Sciatic nerve (tissue), 2 donors: Measurements from ENCODE around the gene YOD1. TPM values are rescaled to one million over a fixed set of nuclear protein-coding genes. Genes with fewer than 3 reads are reported as not detected.

ENCODE experiments used
- ATAC-seq: fragments of 200-7000 bp; cut with Tn5 transposase; one replicate; pipeline ENCODE4 v1.9.1; 2020; ENCODE audit warnings: mild to moderate bottlenecking, moderate library complexity
- DNase-seq: peaks from one replicate; pipeline ENCODE4 v3.0.0-alpha.2; 2020; ENCODE audit warnings: low spot score
- intact Hi-C: fragments of 100-400 bp; cut with DNase I; formaldehyde crosslinking; loops from one replicate; pipeline ENCODE4 v1.14.2; 2022
- total RNA-seq: library from RNA; stranded (reverse); fragmentation: NEBNext Ultra II Directional; extraction: Animal tissue kit (Norgen Biotek cat#: 25700); gene quantifications from one replicate; pipeline ENCODE4 v1.2.1, GENCODE V29; 2021
- donor health status: DM: no; HTN: no; CAD: no.
- donor health status: DM: no; HTN: no; CAD: no.

Gene YOD1
- total RNA-seq, 1 donor from 2014 or later, result 15.3 TPM

DNA sequence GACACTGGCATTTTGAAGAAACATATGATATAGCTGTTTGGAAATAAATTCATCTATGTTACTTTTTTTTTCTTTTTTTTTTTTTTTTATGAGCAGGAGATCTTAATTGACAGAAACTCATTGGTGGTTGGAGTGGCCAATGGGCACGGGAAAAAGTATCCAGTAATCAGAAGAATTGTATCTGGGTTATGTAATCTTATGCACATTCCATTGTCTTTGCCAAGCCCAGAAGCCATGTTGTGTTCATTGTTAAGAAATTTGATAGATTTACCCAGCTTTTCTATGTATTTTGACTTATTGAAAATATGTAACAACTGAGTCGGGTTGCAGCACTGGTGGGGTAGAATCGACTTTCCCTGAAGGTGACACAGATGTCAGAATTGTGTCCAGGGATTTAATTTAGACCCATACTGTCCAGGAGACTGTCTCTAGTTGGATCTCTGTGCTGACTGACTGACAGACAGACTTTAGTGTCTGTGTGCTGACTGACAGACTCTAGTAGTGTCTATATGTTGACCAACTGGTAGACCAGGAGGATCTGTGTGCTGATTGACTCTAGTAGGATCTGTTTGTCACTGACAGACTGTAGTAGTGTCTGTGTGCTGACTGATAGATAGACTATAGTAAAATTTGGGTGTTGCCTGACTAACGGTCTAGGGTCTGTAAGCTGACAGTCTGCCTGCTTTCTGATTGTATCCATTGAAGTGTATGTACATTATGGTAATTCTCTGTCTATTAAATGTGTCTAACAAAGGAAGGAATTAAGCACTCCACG lies 25.4 kb upstream of the YOD1 start:
- intact Hi-C loops, result no loop called here
- ATAC-seq, result no peak

DNA sequence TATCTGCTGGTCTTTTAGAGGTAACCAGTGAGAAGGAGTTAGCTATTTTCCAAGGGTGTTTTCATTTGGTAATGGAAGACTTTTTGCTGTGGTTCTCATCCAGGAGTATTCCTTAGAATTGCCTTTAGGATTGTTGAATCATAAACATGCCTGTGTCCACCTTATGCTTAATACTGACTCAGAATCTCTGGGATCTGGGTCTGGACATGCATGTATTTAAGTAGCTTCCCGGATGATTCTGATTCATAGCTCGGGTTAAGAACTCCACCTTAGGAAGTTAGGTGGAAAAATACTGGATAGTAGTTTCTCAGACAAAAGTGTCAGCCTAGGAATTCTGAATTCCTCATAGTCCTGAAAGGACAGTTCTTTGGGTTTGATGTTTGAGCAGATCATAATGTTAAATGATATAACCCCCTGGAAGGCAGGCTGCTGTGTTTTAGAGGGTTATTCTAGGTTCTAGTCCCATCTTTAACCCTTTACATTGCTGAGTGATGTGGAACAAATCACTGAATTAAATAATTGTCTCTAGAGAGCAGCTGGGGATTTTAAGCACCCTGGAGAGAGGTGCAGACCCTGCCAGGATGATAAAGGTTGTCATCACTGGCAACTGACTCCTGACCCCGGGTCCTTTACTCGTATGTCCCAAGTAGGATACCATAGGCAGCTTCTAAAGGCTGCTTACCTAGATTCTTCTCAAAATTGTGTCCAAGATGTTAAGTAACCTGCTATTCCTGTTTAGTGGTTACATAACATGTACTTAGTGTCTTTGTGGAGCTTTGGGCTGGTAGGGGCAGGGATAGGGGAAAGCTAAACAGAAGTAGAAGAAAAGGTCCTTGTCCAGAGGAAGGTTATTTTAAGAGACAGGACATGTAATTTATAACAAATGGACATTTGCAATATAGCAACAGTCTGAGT lies 23.2 kb upstream of the YOD1 start:
- ATAC-seq, result no peak
- intact Hi-C loops, result no loop called here

More for the DNA sequence above, 25.4 kb upstream of the YOD1 start:
- no peak for DNase-seq

DNA sequence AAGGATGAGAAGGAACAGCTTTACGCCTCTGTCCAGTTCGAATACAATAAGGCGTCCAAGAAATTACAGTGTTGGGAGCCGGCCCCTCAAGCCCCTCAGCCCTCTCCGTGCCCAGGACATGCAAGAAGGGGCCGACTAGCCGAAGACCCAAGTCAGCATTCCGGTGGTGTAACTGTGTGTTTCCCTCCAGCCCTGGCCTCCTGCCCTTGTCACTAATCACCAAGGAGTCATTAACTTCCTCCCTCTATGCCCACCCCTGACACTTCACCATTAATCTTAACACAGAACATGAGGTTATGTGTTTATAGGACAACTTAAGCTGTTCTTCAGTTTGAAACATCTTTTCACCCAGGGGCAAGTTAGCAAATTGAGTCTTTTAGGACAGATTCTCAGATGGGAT lies 21.2 kb upstream of the YOD1 start:
- no peak for DNase-seq
- intact Hi-C loops, result no loop called here
- no peak for ATAC-seq

More for the DNA sequence above, 23.2 kb upstream of the YOD1 start:
- no peak for DNase-seq

DNA sequence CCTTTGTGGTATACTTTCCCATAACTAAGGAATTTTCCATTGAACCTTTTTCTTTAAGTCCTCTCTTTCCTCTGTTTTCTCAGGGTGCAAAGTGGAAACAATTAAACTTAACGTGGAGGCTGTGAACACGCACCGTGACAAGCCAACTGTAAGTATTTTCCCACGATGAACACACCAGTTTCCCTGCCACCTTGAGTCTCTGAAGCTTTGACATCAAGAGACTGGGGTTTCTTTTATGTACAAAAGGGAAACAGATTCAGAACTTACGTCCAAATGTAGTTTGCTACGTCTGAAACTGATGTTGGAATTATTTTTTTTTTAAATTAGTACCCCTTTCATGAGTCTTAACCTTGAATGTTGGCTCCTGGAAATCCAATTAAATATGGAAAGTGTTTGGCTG lies 20.4 kb upstream of the YOD1 start:
- DNase-seq (no peak), ATAC-seq (no peak)
- intact Hi-C loops, result no loop called here

DNA sequence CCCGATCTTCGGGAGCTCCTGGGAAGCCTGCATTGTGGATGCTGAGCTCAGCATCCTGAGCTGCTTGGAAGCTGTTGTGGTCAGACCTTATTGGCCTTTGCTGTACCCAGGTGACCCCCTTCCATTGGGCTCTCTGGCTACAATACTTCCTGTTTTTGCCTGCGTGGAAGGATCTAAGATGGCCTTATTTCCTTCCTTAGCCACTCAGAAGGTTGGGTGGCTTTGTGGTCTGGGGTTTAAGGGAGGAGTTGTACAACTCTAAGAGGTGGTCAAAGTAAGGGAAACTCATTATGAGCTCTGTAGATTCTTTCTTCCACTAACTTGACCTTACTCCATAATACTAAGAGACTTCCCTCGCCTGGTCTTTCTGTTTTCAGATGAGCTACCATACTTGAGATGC lies 19.8 kb upstream of the YOD1 start:
- ATAC-seq (no peak), DNase-seq (no peak)
- intact Hi-C loops, result no loop called here

DNA sequence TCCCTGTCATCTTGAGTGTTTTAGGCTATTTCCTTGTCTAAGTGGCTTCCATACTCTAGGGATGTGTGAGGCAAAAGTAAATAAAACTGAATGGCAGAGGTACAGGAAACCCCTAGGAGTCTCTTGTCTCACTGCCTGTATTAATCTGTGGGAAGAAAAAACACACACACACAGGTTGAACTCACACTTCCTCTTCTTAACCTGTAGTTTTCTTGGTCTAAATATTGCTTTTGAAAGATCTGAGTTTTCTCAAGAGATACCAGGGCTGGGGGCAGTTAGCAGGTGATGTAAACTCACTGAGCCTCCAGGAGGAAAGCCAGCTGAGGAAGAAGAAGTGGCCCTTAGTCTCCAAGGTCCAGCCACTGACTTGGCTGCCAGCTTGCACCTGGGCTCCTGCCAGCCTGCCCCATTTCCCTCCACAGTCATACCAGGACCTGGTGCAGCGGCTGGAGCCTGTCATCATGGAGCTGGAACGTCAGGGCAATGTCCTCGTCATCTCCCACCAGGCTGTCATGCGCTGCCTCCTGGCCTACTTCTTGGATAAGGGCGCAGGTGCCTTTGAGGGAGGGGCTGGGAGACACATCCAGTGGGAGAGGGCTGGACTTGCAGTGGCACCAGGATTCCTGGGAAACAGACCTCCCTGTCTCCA lies 19.0 kb upstream of the YOD1 start:
- intact Hi-C loops, result no loop called here
- ATAC-seq (no peak), DNase-seq (no peak)

DNA sequence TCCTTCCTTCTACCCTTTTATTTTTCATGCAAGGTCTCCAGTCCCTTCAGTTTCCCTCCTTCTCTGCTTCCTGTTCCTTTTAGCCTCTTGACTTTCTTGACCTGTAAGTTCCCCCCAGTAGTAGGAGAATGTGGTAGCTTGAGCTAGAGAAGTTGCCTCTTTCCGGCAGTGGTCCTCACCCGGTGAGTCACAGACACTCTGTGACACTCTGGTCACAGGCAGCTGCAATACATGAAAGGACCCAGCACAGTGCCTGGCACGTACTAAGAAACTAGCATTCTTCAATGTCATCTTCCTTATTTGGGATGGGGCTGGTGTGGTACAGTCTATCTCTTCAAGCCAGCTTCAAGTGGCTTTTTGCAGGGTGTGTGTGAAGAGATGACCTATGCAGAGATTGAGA lies 18.1 kb upstream of the YOD1 start:
- intact Hi-C loops, result no loop called here
- no peak for DNase-seq
- ATAC-seq, result no peak

DNA sequence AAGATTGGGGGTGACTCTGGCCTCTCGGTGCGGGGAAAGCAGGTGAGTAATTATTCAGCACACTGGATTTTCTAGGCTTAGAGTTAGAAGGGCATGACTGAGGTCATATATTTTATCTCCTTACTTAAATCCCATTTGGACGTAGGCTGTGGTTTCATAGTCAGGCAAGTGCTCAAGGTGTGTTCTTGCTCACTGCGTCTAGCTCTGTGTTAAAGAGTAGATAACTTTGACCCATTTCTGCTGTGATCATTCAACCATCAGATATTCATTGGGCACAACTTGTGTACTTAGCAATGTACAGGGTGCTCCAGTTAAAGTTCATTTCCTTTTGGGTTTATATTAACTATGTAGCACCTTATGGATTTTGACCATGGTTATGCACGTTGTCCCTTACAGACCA lies 16.7 kb upstream of the YOD1 start:
- ATAC-seq, result no peak
- intact Hi-C loops, result no loop called here
- DNase-seq, result no peak

DNA sequence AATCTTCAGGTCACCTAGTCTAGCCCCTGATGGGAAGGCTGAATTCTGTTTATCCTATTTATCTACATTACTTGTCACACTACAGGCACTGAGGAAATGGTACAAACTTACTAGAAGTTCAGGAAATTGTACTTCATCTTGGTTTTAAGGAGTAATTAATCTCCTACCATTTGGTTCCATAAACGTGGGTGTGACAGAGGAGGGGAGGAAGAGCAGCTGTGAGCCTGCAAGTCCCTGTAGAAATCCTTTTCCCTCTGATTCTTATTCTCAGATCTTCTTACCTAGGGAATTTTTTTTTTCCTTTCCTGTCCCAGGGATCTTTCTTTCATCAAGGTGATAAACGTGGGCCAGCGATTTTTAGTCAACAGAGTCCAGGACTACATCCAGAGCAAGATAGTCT lies 16.2 kb upstream of the YOD1 start:
- ATAC-seq (no peak), DNase-seq (no peak)
- intact Hi-C loops, result no loop called here

DNA sequence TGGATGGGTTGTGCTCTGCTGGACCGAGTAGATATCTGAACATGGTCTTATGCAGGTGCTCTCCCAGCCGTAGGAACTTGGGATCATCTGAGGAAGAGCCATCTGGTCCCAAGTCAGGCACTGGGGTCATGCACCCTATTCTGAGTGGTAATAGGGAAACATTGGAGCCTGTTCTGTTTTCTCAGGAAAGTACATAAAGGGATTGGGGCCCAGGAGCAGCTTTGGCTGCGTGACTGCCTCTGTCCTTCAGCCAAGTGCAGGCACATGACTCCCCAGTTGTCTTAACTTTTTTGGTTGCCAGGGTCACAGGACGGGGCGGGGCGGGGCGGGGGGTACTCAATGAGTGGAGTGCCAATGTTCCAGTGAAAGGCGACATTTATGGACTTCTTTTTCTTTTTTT lies 13.6 kb upstream of the YOD1 start:
- DNase-seq (no peak), ATAC-seq (peak; percentile 60)
- intact Hi-C loops, result no loop called here

DNA sequence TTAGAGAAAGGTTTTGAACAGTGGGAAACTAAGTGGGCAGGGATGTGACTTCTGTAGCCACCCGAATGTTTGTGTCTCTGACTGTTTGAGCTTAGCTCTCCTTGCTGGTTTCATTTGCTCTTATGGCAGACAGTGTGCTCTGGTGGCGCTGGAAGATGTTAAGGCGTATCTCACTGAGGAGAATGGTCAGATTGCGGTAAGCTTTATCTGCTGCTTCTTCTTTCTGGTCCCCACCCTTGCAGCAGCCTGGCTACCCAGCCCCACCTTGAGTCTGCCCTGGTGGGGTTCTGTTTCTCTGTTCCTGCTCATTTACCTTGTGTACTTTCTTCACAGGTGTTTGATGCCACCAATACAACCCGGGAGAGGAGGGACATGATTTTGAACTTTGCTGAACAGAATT lies 12.0 kb upstream of the YOD1 start:
- DNase-seq (no peak), ATAC-seq (no peak)
- intact Hi-C loops, result no loop called here

DNA sequence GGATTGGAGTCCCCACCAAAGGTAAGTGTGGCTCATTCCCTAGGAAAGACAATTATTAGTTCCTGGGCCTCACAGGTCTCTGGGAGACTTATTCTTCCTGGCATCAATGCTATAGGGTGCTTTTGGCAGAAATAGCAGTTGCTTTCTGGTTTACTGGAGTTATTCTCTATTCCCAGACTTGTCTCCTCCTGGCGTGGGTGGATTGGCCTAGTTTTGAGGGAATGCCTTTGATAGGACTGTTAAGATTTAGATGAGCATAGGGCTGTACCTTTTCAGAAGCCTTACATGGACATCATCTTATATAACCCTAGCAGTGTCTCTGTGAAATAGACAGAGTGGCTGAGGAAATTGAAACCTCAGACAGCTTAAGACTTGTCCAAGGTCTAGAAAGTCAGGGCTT lies 11.1 kb upstream of the YOD1 start:
- intact Hi-C loops, result no loop called here
- ATAC-seq, result no peak
- no peak for DNase-seq

DNA sequence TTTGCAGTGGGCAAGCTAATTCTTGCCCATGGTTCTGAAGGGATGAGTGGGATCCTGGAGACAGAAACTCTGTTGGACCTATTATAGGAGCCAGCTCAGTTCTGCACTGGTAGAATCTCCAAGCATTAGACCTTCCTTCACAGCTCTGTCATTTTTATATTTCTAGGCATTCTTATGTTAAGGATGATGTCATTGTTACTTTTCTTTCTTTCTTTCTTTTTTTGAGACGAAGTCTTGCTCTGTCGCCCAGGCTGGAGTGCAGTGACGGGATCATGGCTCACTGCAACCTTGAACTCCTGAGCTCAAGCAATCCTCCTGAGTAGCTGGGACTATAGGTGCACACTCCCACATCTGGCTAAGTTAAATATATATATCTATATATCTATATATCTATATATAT lies 9.6 kb upstream of the YOD1 start:
- DNase-seq (no peak), ATAC-seq (no peak)
- intact Hi-C loops, result no loop called here

DNA sequence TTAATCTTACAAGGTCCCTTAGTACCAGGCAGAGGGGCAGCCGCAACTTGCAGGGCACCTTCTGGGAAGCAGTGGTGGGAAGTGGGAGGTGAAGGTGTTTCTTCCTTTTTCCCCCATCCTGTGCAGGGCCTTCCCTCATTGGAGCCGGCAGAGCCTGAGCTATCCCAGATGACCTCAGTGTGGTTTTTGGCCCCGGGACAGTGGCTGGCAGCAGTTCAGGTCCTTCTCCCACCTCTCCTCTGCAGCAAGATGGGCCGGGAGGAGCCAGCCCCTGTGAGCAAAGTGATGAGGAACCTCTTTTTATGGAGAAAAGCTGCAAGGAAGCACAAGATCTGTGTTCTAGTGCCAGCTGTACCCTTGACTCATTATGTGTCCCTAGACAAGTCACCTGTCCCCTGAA lies 8.9 kb upstream of the YOD1 start:
- DNase-seq, result no peak
- intact Hi-C loops, result no loop called here
- no peak for ATAC-seq

DNA sequence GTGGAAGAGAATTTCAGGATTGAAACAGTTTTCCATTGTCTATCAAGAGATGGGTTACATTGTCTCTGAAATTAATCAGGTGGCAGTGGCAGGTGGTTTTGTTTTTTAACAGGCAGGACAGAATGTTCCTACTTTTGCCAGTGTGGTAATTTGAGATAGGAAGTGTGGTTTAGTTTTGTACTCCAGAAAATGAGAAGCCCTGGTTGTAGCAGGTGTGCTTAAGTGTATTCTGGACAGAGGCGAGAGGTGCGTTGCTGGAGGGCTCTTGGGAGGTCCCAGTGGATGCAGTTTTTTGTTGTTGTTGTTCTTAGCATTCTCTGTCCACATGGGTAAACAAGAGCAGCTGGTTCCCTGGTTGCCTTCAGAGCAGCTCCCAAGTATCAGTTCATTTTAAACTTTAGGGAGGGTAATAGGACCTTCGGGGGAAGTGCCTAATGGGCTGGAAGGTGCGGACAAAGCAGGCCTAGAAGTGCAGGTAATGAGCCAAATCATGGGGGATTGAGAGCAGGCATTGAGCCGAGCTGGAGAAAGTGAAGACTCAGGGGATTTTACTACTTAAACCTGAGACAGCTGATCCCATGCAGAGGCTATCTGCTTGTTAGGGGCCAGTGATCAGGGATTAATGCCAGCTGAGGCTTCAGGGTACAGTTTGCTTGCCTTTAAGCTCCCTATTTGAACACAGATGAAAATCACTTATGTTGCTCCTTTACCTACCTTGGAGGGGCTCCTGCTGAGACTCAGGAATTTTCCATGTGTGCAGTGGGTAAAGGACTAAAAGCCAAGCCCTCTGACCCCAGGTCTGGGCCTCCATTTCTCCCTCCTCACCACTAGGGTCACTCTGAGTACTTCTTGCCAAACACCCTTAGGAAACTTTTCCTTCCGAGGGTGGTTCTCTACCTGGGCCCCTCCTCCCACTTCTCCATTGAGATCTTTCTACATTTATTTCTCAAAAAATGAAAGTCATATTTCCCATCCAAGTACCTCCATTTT lies 8.2 kb upstream of the YOD1 start:
- ATAC-seq (no peak), DNase-seq (no peak)
- intact Hi-C loops, result no loop called here

DNA sequence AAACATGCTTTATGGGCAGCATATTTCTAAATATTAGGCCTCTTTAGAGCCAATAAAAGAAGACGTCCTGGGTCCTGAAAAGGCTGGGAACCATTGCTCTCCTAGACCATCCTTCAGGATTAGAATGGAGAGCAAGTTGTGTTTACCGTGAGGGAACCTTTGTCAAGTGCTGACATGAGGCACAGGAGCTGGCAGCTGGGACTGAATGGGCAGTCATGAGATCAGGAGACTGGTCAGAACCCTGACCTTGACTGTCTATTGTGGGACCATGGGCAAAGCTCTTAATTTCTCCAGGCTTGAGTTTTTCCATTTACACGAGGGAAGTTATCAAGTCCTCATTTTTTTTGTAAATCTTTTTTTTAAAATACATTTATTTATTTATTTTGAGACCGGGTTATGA lies 7.2 kb upstream of the YOD1 start:
- no peak for ATAC-seq
- intact Hi-C loops, result no loop called here

DNA sequence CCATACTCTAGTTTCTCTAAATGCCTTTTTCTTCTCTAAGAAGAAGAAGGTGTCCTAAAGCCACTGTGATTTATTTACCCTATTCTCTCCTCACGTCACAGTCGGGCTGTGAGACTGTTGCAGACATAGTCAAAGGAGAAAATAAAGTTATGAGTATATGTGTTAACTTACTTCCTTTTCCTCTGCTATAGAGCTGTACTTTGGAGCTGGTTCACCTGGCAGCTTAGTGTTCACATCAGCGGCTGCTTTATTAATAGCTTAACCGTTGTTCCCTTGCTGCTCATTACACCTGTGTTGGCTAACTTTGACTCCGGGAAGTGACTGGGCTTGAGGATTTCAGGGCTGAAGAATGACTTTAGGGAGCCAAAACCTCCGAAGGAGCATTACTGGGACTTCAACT lies 5.7 kb upstream of the YOD1 start:
- intact Hi-C loops, result no loop called here
- ATAC-seq (no peak), DNase-seq (no peak)

More for the DNA sequence above, 7.2 kb upstream of the YOD1 start:
- no peak for DNase-seq

DNA sequence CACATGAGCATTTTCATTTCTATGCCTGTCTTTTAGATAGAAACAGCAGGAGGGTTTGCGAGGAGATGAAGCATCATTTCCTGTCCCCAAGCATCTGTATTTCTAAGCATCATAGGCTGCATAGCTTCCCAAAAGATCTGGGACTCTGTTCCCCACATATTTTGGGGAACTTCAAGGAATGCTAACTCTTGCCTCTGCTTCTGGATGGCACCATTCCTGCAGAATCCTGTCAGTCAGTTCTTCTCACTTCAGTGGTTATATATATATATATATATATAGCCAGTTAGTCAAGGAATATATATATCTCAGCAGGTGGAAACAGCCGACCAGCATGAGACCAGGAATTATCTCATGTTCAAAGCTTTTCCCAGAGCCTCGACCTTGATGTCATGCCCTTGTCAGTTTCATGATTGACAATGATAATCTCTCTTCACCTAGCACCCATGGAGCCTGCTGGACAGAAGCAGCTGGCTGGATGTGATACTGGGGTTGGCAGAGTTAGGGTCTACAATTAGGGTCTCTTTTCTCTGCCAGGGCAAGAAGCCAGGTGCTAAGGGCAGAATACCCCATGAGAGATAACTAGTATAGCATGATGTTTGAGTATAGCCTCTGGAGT lies 4.5 kb upstream of the YOD1 start:
- no peak for ATAC-seq
- no peak for DNase-seq
- intact Hi-C loops, result no loop called here
